ENCODE measurements around the gene CDC123. TPM values are rescaled to one million over a fixed set of nuclear protein-coding genes. Genes with fewer than 3 reads are reported as not detected.

The CDC123 gene
- total RNA-seq, 1 experiment from 2014 or later, result 132 TPM

GRCh38 chr10:12198156-12198555 lies 2.2 kb downstream of the CDC123 start (continued):
- TF ChIP-seq CTCF (IDR thresholded peaks at IDR 0.05 in 2 of 3, conservative IDR thresholded peaks at IDR 0.05 in 1 of 3; ENCODE audit: borderline replicate concordance in 1 of 3, insufficient read depth in 1 of 3, low read depth in 2 of 3, low read length in 2 of 3) (no peak), FOSL1 (IDR thresholded peaks at IDR 0.05; ENCODE audit: low read depth) (no peak), CBX3 (IDR thresholded peaks at IDR 0.05; ENCODE audit: low read depth) (no peak)

GRCh38 chr10:12200850-12201249 lies 4.9 kb downstream of the CDC123 start:
- ChIA-PET CTCF (no interaction called here), RAD21 (ENCODE audit: low non-redundant PET in 1 of 2, low total read pairs in 2 of 2, uncharacterized antibody in 2 of 2, unreplicated experiment in 2 of 2) (no interaction called here), POLR2A (no interaction called here)
- Histone ChIP-seq H3K9me2 (ENCODE audit: insufficient read depth) (no peaks in the 10 kb centered on the region), H3K9me3 (ENCODE audit: control insufficient read depth in 1 of 2, insufficient read depth in 1 of 2, low read depth in 1 of 2, low read length in 2 of 2) (no peaks in the 10 kb centered on the region), H4K20me1 (ENCODE audit: insufficient read depth) (peaks cover 15% of the 10 kb centered on the region; the same call in 1 of the 2 replicates), H2AFZ (ENCODE audit: low read depth, low read length, poor library complexity, severe bottlenecking) (no peak overlapping the region), H3K9ac (ENCODE audit: low read length) (no peak overlapping the region), H3K4me1 (ENCODE audit: control insufficient read depth in 1 of 2, insufficient read depth in 2 of 2, low read length in 2 of 2) (peaks cover 0 to 14% of the 10 kb centered on the region in 2 experiments; a peak in 3 of 4 replicates), H3K79me2 (ENCODE audit: insufficient read depth, low read length) (peaks cover 100% of the 10 kb centered on the region), H3K36me3 (ENCODE audit: control insufficient read depth in 1 of 2, insufficient read depth in 2 of 2, low read length in 2 of 2) (peaks cover 18 to 50% of the 10 kb centered on the region in 2 experiments), H3K27me3 (ENCODE audit: insufficient read depth, low read length) (no peaks in the 10 kb centered on the region), H3K4me2 (ENCODE audit: low read length) (no peak overlapping the region), H3K27ac (ENCODE audit: low read depth, low read length) (no peak overlapping the region), H3K4me3 (replicated peaks in 1 of 2; ENCODE audit: low read depth in 1 of 2, low read length in 2 of 2) (no peak overlapping the region)
- no TSS peak for BruUV-seq (replicated peaks)
- ATAC-seq, result no peak
- TF ChIP-seq CEBPB (IDR thresholded peaks at IDR 0.05; ENCODE audit: low read depth) (no peak), POLR2A (IDR thresholded peaks at IDR 0.05; ENCODE audit: borderline replicate concordance, extremely low read depth, insufficient read depth, insufficient read length) (no peak), CBX3 (IDR thresholded peaks at IDR 0.05; ENCODE audit: low read depth) (no peak), ZNF274 (IDR thresholded peaks at IDR 0.05; ENCODE audit: low read depth, low read length) (no peak), YY1 (IDR thresholded peaks at IDR 0.05; ENCODE audit: extremely low read depth, insufficient replicate concordance, low read depth, low read length) (no peak), FOSL1 (IDR thresholded peaks at IDR 0.05; ENCODE audit: low read depth) (no peak), EGR1 (IDR thresholded peaks at IDR 0.05; ENCODE audit: low read depth) (no peak), TCF7L2 (IDR thresholded peaks at IDR 0.05; ENCODE audit: borderline replicate concordance, extremely low read depth, insufficient read depth, insufficient read length) (no peak), EZH2phosphoT487 (IDR thresholded peaks at IDR 0.05; ENCODE audit: borderline replicate concordance) (no peak), EZH2 (IDR thresholded peaks at IDR 0.05) (no peak), SP1 (IDR thresholded peaks at IDR 0.05; ENCODE audit: low read depth) (no peak), ZBTB33 (IDR thresholded peaks at IDR 0.05; ENCODE audit: extremely low read depth, insufficient replicate concordance, low read length) (no peak), ZFX (IDR thresholded peaks at IDR 0.05) (no peak), SRF (IDR thresholded peaks at IDR 0.05; ENCODE audit: low read depth) (no peak), REST (IDR thresholded peaks at IDR 0.05; ENCODE audit: low read depth) (no peak), MAX (IDR thresholded peaks at IDR 0.05) (no peak), SIN3A (IDR thresholded peaks at IDR 0.05; ENCODE audit: low read depth) (no peak), ELF1 (IDR thresholded peaks at IDR 0.05; ENCODE audit: borderline replicate concordance, low read depth) (no peak)
- intact Hi-C loops (cut with micrococcal nuclease), result no loop called here
- DNase-seq (ENCODE audit: low read depth, low spot score), result no peak

Data from HCT116 (cell line).